ENCODE measurements around the gene PTPRG. TPM values are rescaled to one million over a fixed set of nuclear protein-coding genes. Genes with fewer than 3 reads are reported as not detected.
A peak's percentile ranks its signal among the peaks of the same experiment; 100 is the strongest.

The PTPRG gene
- total and polyA plus RNA-seq, 2 experiments from 2014 or later, result 15.2 to 45.7 TPM

- TF ChIP-seq CTCF (IDR thresholded peaks at IDR 0.05; ENCODE audit: low read depth, low read length), result no peak
- no peak overlapping the region for H3K4me3 ChIP-seq
- H3K27me3 ChIP-seq, result no peaks in the 10 kb centered on the region
- no peaks in the 10 kb centered on the region for H3K36me3 ChIP-seq
- H3K4me1 ChIP-seq (ENCODE audit: low read depth), result peaks cover 2% of the 10 kb centered on the region
- H3K9me3 ChIP-seq (ENCODE audit: low read depth), result no peaks in the 10 kb centered on the region
- no peak for DNase-seq (ENCODE audit: low read depth in 1 of 2, low spot score in 1 of 2)
- no peak overlapping the region for H3K27ac ChIP-seq
Measured at GRCh38 chr3:62300617-62301016, 739.2 kb downstream of the PTPRG start.

- Histone ChIP-seq H3K9me3 (ENCODE audit: low read depth) (no peaks in the 10 kb centered on the region), H3K4me1 (ENCODE audit: low read depth) (no peaks in the 10 kb centered on the region), H3K36me3 (no peaks in the 10 kb centered on the region), H3K27me3 (no peaks in the 10 kb centered on the region), H3K4me3 (no peak overlapping the region), H3K27ac (no peak overlapping the region)
- TF ChIP-seq CTCF (IDR thresholded peaks at IDR 0.05; ENCODE audit: low read depth, low read length), result no peak
- DNase-seq (ENCODE audit: low read depth in 1 of 2, low spot score in 1 of 2), result no peak
Measured at GRCh38 chr3:62312201-62312600, 750.8 kb downstream of the PTPRG start.

- Histone ChIP-seq H3K27ac (no peak overlapping the region), H3K36me3 (no peaks in the 10 kb centered on the region), H3K4me1 (ENCODE audit: low read depth) (no peaks in the 10 kb centered on the region), H3K9me3 (ENCODE audit: low read depth) (no peaks in the 10 kb centered on the region), H3K4me3 (no peak overlapping the region), H3K27me3 (no peaks in the 10 kb centered on the region)
- no peak for TF ChIP-seq CTCF (IDR thresholded peaks at IDR 0.05; ENCODE audit: low read depth, low read length)
- no peak for DNase-seq (ENCODE audit: low read depth in 1 of 2, low spot score in 1 of 2)
Measured at GRCh38 chr3:62316525-62316924, 755.2 kb downstream of the PTPRG start.

GRCh38 chr3:62318365-62318751, 757.0 kb downstream of the PTPRG start:
- no peak for TF ChIP-seq CTCF (IDR thresholded peaks at IDR 0.05; ENCODE audit: low read depth, low read length)
- H3K4me3 ChIP-seq, result peak overlapping the region; percentile 69
- H3K27me3 ChIP-seq, result no peaks in the 10 kb centered on the region
- H3K36me3 ChIP-seq, result no peaks in the 10 kb centered on the region
- H3K27ac ChIP-seq, result no peak overlapping the region
- no peaks in the 10 kb centered on the region for H3K4me1 ChIP-seq (ENCODE audit: low read depth)
- no peaks in the 10 kb centered on the region for H3K9me3 ChIP-seq (ENCODE audit: low read depth)
- no peak for DNase-seq (ENCODE audit: low read depth in 1 of 2, low spot score in 1 of 2)

- peak; percentile 91 to 92 for DNase-seq (ENCODE audit: low read depth in 1 of 2, low spot score in 1 of 2)
- H3K27me3 ChIP-seq, result no peaks in the 10 kb centered on the region
- no peaks in the 10 kb centered on the region for H3K36me3 ChIP-seq
- no peak overlapping the region for H3K27ac ChIP-seq
- H3K4me3 ChIP-seq, result peak overlapping the region; percentile 69
- H3K9me3 ChIP-seq (ENCODE audit: low read depth), result no peaks in the 10 kb centered on the region
- TF ChIP-seq CTCF (IDR thresholded peaks at IDR 0.05; ENCODE audit: low read depth, low read length), result no peak
- no peaks in the 10 kb centered on the region for H3K4me1 ChIP-seq (ENCODE audit: low read depth)
Measured at GRCh38 chr3:62318752-62319569, 757.6 kb downstream of the PTPRG start.
